Fibroblast of skin of left biceps (primary cell): ENCODE measurements around the gene TPP1.

Experiments
- DNase-seq, 2 experiments: peaks; one replicate each; pipeline ENCODE4 v3.0.0-alpha.2; 2013; ENCODE audit warnings: low read depth in 2 of 2

TPP1 gene

DNA sequence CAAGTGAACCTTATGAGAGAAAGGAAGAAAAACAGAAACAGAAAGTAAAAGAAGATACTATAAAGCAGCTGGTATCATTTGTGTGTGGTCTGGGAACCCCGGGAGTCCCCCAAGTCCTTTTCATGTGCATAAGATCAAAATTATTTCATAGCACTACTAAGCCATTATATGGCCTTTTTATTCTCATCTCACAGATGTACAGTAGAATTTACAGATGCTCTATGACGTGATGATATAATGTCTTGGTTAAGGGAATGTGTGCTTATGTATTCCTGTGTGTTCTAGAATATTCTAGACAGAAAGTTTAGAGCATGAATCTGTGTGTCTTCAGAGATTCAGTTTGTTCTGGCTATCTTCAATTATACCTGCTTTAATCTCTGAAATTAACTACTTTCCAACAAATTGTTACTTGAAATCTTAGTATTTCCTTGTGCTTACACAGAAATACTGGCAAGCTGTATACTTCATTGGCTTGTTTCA is 8.6 kb upstream of the TPP1 start:
- no peak for DNase-seq

DNA sequence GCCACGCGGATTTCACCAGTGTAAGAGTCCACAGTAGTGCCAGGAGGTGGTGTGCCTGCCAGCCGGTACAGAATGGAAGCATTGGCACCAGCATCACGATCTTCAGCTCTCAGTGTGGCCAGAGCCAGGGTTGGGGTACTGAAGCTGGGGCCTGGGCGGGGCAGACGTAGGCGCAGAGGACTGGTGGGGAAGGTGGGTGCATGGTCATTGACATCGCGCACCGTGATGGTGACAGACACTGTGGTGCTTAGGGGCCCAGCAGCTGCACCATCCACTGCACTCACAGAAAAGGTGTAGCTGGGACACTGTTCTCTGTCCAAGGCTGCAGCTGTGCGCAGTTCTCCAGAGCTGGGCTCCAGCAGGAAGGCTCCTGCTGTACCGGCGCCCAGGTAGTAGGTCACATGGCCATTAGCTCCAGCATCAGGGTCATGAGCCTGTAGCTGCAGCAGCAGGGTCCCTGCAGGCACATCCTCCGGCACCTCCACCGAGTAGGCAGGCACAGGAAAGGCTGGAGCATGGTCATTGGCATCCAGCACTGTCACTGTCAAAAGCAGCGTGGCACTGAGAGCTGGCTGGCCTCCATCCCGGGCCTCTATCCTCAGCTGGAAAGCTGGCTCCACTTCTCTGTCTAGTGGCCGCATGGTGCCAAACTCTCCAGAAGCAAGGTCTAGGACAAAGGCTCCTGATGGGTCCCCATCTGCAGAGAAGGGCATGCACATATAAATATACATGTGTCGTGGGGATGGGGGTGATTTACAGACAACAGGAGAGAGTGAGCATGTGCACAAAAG is 7.9 kb upstream of the TPP1 start:
- no peak for DNase-seq

DNA sequence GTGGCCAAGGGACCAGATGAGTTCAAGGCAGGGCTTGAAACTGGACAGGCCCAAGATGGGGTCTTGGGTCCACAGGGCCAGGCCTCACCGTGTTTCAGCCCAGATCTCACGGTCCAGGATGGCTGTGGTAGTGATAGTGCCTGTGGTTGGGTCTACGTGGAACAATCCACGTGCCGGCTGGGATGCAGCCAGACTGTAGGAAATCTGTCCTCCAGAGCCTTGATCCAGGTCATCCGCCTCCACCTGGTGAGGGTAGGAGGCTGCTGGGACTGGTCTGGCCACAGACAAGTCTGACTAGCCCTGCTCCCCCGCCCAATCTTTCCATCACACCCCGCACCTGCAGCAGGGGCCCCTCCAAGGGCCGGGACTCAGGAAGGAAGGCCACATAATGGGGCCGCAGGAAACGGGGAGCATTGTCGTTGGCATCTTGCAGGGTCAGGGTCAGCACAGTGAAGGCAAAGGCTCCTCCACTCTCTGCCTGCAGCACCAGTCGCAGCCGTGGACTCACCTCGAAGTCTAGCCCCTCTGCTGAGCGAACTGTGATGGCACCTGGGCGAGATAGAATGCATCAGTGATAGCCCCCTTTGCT is 6.7 kb upstream of the TPP1 start:
- DNase-seq, result no peak

DNA sequence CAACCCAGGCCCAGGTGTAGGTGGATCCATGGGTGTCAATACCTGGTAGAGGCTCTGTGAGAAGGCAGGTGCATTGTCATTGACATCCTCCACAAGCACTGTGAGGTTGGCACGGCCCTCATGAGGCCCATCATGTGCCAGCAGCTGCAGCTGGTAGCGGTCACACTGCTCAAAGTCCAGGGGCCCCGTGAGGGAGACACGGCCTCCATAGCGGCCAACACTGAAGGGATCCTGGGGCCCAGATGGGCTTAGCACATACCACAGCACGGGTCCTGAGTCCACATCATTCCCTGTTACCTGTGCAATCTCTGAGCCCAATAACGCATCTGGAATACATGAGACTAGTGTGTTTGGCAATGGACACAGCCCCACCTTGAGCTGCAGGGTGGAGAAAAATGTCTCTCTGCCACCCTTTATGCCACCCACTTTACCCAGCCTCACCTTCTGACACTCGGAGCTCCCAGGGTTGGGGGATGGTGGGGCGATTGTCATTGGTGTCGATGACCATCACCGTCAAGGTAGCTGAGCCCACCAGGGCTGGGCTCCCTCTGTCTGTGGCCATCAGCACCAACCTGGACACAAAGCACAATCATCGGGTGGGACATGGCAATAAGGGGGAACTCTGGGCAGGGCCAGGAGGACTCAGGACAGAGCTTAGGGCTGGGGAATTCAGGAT is 6.1 kb upstream of the TPP1 start:
- no peak for DNase-seq

GRCh38 chr11:6623391-6624363 is 4.5 kb upstream of the TPP1 start:
- DNase-seq, result no peak

GRCh38 chr11:6622261-6623171 is 3.3 kb upstream of the TPP1 start:
- DNase-seq, result no peak

DNA sequence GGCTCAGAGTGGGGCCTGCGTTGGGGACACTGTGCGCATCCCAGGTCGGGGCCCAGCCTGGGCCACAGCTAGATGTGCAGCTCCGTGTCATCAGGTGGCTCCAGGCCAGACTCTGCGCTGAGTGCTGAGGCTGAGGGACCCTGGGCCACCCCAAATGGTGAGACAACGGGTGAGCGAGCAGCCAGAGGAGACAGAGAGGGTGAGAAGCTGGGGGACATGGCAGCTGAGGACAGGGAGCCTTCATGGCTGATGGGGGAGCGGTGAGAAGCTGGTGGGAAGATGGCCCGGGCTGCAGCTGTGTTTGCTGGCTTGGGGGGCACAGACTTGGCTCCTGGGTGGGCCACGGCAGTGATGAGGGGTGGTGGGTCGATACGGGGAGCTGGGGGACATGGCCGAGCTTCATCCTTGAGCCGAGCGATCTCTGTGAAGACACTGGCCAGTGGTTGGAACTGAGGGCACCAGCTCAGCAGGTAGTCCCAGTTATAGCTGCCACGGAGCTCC is 2.5 kb upstream of the TPP1 start:
- no peak for DNase-seq

- no peak for DNase-seq
Observed at GRCh38 chr11:6620636-6621035, 1.4 kb upstream of the TPP1 start.

DNA sequence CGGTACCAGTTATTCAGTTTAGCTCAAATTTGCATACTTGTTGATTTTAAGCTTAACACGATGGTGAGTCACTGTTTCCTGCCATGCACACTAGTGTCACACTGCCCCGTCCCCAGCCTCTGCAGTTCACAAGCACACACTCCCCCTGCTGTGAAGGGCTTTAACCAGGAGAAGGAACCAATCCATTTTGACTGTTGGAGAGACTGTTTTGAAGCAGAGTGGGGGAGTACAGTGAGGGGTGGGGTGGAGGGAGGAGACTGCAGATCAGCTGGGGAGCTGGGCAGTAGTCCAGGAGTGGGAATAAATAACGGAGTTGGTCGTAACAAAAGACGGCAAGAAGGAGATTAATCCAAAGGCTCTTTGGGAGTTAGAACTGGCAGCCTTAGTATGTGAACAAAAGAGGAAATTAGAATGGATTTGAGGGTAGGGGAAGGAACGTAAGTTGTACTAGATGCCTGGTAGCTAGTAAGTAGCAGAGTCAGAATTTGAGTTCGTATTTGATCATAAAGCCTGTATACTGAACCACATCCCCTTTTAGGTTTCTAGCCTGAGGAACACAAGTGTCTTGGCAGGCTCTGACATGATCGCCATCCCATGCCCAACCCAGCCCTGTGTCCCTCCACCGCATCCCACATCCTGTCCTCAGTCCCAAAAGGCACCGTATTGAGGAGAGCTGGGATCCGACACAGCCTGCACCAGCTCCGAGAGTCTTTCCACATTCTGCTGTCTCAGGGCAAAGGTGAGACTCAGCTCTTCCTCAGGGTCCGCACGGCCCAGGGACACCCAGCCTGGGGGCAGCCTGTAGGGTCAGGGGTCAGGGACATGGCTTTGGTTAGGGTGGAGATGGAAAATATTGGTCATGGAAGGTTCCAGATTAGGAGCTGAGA is 862 bp downstream of the TPP1 start:
- no peak for DNase-seq

DNA sequence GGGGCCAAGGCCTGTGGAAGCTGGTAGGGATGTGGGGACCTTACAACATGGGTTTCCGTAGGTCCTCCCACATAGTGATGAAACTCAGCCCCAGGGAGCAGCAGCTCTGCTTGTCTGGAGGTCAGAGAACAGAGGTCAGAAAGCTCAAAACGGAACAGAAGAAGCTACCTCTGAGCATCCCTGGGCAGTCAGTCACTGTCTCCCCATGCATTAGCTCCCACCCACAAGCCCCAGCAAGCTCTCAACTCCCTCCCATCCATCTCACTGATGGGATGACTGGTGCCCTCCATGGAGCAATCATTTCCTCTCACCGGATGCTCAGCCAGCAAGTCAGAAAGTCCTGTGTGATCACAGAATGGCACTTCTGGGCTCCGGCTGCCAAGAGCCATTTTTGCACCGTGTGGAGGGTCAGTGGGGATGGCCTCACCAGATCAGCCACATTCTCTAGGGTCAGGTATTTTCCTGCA is 1.9 kb downstream of the TPP1 start:
- DNase-seq, result no peak

DNA sequence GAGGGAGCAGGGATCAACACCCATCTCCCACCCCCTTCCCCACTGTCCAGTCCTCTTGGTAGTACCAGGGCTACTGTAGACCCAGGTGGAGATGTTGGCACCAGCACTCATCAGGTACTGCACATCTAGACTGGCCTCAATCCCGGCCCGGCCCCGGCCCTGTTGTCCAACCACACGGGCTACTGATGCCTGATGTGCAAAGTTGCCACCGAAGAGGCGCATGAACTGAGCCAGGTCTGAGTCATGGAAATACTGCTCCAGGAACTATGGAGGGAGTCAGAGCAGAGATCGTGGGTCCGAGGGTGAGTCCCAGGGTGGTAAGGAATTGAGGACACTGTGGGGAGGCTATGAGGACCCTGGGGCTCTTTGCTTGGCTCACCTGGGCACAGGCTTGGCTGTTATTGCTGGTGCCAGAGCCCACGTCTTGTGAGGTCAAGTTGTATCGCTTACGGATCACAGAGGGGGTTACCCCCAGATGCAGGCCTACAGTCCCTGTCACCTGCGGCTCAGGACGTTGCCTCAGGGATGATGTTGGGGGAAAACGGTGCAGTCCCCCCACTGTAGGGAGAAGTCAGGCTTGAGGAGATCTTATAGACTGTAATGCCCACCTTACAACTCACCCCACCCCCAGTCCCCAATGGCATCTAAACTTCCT is 2.5 kb downstream of the TPP1 start:
- DNase-seq, result no peak

- no peak for DNase-seq
Observed at GRCh38 chr11:6615882-6616585, 3.2 kb downstream of the TPP1 start.

GRCh38 chr11:6615046-6615445 is 4.2 kb downstream of the TPP1 start:
- DNase-seq, result no peak

GRCh38 chr11:6614446-6614845 is 4.8 kb downstream of the TPP1 start:
- no peak for DNase-seq

- DNase-seq, result no peak
Observed at GRCh38 chr11:6613496-6613895, 5.7 kb downstream of the TPP1 start.

- DNase-seq, result peak; percentile 89
Observed at GRCh38 chr11:6612213-6613041, 6.8 kb downstream of the TPP1 start, which contains the start of gene TAF10. TAF10 (minus strand) TSS chr11:6612216; CDS start chr11:6612189, 27 bp downstream.

- DNase-seq, result no peak
Observed at GRCh38 chr11:6611963-6612212, 7.3 kb downstream of the TPP1 start.
